Endodermal cell (in vitro differentiated cells): Measurements from ENCODE around the gene ST6GALNAC1. TPM values are rescaled to one million over a fixed set of nuclear protein-coding genes. Genes with fewer than 3 reads are reported as not detected.
A peak's percentile ranks its signal among the peaks of the same experiment; 100 is the strongest.

ENCODE experiments used
- DNase-seq: peaks from one replicate; pipeline ENCODE4 v3.0.0-alpha.2; 2017
- H3K27ac ChIP-seq: 2 replicates; pipeline ENCODE4 v1.5.1; 2013; ENCODE audit warnings: mild to moderate bottlenecking, low read depth, low read length, moderate library complexity
- H3K27me3 ChIP-seq: 2 replicates; pipeline ENCODE4 v1.6.1; 2013; ENCODE audit warnings: mild to moderate bottlenecking, low read length, moderate library complexity; ENCODE audit not compliant: insufficient read depth, control insufficient read depth, poor library complexity, severe bottlenecking
- H3K36me3 ChIP-seq: 2 replicates; pipeline ENCODE4 v1.7.0; 2013; ENCODE audit warnings: mild to moderate bottlenecking, low read length, moderate library complexity; ENCODE audit not compliant: control insufficient read depth, insufficient read depth
- H3K4me1 ChIP-seq: one replicate; pipeline ENCODE4 v1.7.0; 2013; ENCODE audit warnings: low read length; ENCODE audit not compliant: control insufficient read depth, insufficient read depth
- H3K4me3 ChIP-seq: 2 replicates; pipeline ENCODE4 v1.5.1; 2013; ENCODE audit warnings: mild to moderate bottlenecking, low read length, moderate library complexity
- H3K9ac ChIP-seq: 2 replicates; pipeline ENCODE4 v1.6.1; 2013; ENCODE audit warnings: mild to moderate bottlenecking, low read length, moderate library complexity; ENCODE audit not compliant: poor library complexity, severe bottlenecking; ENCODE audit errors: extremely low read depth
- H3K9me3 ChIP-seq: 2 replicates; pipeline ENCODE4 v1.6.1; 2013; ENCODE audit warnings: mild to moderate bottlenecking, low read length, moderate library complexity; ENCODE audit not compliant: control insufficient read depth
- H3K27ac Mint-ChIP-seq: 2 replicates; pipeline ENCODE4 v1.8.0; 2020; ENCODE audit warnings: mixed read lengths
- H3K27me3 Mint-ChIP-seq: 2 replicates; pipeline ENCODE4 v1.8.0; 2021; ENCODE audit warnings: mild to moderate bottlenecking, mixed read lengths; ENCODE audit not compliant: insufficient read depth
- H3K36me3 Mint-ChIP-seq: 2 replicates; pipeline ENCODE4 v1.8.0; 2020; ENCODE audit warnings: low read depth, mixed read lengths
- H3K4me1 Mint-ChIP-seq: 2 replicates; pipeline ENCODE4 v1.8.0; 2020; ENCODE audit warnings: mixed read lengths
- H3K4me3 Mint-ChIP-seq: 2 replicates; pipeline ENCODE4 v1.8.0; 2020; ENCODE audit warnings: mild to moderate bottlenecking, moderate library complexity, mixed read lengths
- H3K9me3 Mint-ChIP-seq: 2 replicates; pipeline ENCODE4 v1.8.0; 2020; ENCODE audit warnings: mild to moderate bottlenecking, mixed read lengths
- WGBS, 2 experiments: methylation state at CpG; one replicate each; pipeline versions ENCODE4 v1.1.5 to v1.1.7; 2013; ENCODE audit warnings: missing lambda C conversion rate in 2 of 2, mixed read lengths in 1 of 2; ENCODE audit not compliant: insufficient coverage in 1 of 2, insufficient read length in 1 of 2; 5-methylcytosine and 5-hydroxymethylcytosine counted together
- total RNA-seq, 2 donors: library from RNA; stranded (reverse); fragmentation: NEBNext Ultra II Directional in 1 of 2; extraction: Animal tissue kit (Norgen Biotek cat#: 25700) in 1 of 2; gene quantifications; 2 replicates in 1 of 2; 3 replicates in 1 of 2; pipeline ENCODE4 v1.2.1, GENCODE V29; 2021
- TF ChIP-seq, protein P1 (sequence below): fragments of 200-600 bp; sonication (generic); conservative IDR thresholded peaks from 2 replicates; pipeline ENCODE4 v1.5.0; 2021; ENCODE audit warnings: antibody characterized with exemption, mild to moderate bottlenecking

The ST6GALNAC1 gene
- total RNA-seq, 2 donors from 2014 or later = not detected

- Histone ChIP-seq H3K27ac (no peak overlapping the region), H3K4me3 (peak overlapping the region; percentile 94), H3K9ac (no peak overlapping the region), H3K27me3 (no peaks in the 10 kb centered on the region), H3K36me3 (no peaks in the 10 kb centered on the region), H3K9me3 (no peaks in the 10 kb centered on the region), H3K4me1 (no peaks in the 10 kb centered on the region)
- peaks cover 2% of the 10 kb centered on the region for H3K27me3 Mint-ChIP-seq
- peak; percentile 100 for DNase-seq
- 22 to 32% methylated on average over 23 to 32 of the region's 32 CpGs for WGBS, 2 experiments
- H3K36me3 Mint-ChIP-seq = peaks cover 3% of the 10 kb centered on the region
- H3K27ac Mint-ChIP-seq = peak overlapping the region; percentile 94
- H3K9me3 Mint-ChIP-seq = peaks cover 3% of the 10 kb centered on the region
- peaks cover 16% of the 10 kb centered on the region for H3K4me1 Mint-ChIP-seq
- peak overlapping the region; percentile 79 for H3K4me3 Mint-ChIP-seq
- TF ChIP-seq, protein P1, sequence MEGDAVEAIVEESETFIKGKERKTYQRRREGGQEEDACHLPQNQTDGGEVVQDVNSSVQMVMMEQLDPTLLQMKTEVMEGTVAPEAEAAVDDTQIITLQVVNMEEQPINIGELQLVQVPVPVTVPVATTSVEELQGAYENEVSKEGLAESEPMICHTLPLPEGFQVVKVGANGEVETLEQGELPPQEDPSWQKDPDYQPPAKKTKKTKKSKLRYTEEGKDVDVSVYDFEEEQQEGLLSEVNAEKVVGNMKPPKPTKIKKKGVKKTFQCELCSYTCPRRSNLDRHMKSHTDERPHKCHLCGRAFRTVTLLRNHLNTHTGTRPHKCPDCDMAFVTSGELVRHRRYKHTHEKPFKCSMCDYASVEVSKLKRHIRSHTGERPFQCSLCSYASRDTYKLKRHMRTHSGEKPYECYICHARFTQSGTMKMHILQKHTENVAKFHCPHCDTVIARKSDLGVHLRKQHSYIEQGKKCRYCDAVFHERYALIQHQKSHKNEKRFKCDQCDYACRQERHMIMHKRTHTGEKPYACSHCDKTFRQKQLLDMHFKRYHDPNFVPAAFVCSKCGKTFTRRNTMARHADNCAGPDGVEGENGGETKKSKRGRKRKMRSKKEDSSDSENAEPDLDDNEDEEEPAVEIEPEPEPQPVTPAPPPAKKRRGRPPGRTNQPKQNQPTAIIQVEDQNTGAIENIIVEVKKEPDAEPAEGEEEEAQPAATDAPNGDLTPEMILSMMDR = no peak
Measured at GRCh38 chr17:76671123-76671911, 27.8 kb upstream of the ST6GALNAC1 start.

DNA sequence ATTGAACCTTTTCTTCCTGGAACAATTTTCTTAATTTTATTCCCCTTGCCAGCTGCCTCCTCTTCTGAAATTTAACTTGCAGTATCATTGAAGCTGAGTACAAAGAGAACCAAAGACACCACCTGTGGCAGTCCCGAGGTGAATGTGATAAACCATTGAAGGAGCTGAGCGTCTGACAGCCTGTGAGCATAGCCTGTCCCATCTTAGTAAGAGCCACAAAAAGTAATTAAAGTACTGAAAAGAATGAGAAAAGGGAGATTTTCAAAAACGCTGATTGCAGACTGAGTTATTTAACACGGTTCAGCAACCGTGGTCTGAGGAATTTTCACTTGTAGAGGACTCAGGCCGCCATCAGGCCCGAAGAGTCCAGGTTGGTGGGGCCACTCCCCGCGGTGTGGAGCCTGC, 27.2 kb upstream of the ST6GALNAC1 start:
- Histone ChIP-seq H3K9me3 (no peaks in the 10 kb centered on the region), H3K36me3 (no peaks in the 10 kb centered on the region), H3K27ac (no peak overlapping the region), H3K27me3 (no peaks in the 10 kb centered on the region), H3K4me3 (no peak overlapping the region), H3K4me1 (no peaks in the 10 kb centered on the region), H3K9ac (no peak overlapping the region)
- Mint-ChIP-seq H3K27me3 (peaks cover 2% of the 10 kb centered on the region), H3K4me1 (peaks cover 16% of the 10 kb centered on the region), H3K36me3 (peaks cover 3% of the 10 kb centered on the region), H3K4me3 (peak overlapping the region; percentile 79), H3K9me3 (peaks cover 3% of the 10 kb centered on the region), H3K27ac (peak overlapping the region; percentile 94)
- DNase-seq = no peak
- TF ChIP-seq, protein P1 = no peak
- WGBS, 2 experiments = 79 to 86% methylated on average over 9 of the region's 9 CpGs

DNA sequence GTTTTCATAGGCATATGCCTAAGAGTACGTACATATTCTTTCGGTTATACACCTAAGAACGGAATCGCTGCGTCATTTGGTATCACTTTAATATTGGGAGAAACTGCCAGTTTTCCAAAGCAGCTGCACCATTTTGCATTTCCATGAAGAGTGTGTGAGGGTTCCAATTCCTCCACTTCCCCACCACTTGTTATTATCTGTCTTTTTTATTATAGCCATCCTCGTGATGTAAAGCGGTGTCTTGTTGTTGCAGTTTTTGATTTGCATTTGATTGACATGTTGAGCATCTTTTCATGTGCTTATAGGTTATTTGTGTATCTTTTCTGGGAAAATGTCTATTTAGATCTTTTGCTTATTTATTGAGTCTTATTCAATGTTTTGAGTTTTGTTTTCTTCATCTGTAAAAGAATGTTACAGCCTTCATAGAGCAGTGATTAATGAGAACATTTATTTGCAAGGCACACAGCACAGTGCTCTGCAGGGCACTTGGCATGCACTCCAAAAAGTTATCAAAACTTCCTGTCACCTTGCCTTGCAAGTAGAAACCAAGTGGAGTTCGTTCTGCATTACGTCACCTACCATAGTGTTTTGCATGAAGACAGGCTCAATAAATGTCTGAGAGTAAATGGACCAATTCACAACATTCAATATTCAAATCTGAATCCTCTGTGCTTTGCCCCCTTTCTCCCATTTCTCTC, 26.6 kb upstream of the ST6GALNAC1 start:
- Histone ChIP-seq H3K27ac (no peak overlapping the region), H3K9me3 (no peaks in the 10 kb centered on the region)

More for the DNA sequence above, 26.6 kb upstream of the ST6GALNAC1 start:
- Histone ChIP-seq H3K4me3 (no peak overlapping the region), H3K4me1 (no peaks in the 10 kb centered on the region), H3K9ac (no peak overlapping the region), H3K27me3 (no peaks in the 10 kb centered on the region), H3K36me3 (no peaks in the 10 kb centered on the region)
- H3K9me3 Mint-ChIP-seq = no peaks in the 10 kb centered on the region
- H3K27me3 Mint-ChIP-seq = peaks cover 2% of the 10 kb centered on the region
- peaks cover 3% of the 10 kb centered on the region for H3K36me3 Mint-ChIP-seq
- DNase-seq = no peak
- peak overlapping the region; percentile 94 for H3K27ac Mint-ChIP-seq
- no peak overlapping the region for H3K4me3 Mint-ChIP-seq
- TF ChIP-seq, protein P1 = no peak
- 93 to 94% methylated on average over 8 to 9 of the region's 9 CpGs for WGBS, 2 experiments
- H3K4me1 Mint-ChIP-seq = peaks cover 16% of the 10 kb centered on the region
